Neural cell (in vitro differentiated cells): ENCODE measurements around the gene PIGP.

ENCODE experiments used
- CTCF ChIP-seq: fragments of 450-650 bp; IDR thresholded peaks from 2 replicates; pipeline ENCODE4 v1.5.1; 2014; ENCODE audit warnings: antibody characterized with exemption, mild to moderate bottlenecking, moderate library complexity; ENCODE audit not compliant: poor library complexity, severe bottlenecking
- EP300 ChIP-seq: fragments of 450-650 bp; conservative IDR thresholded peaks from 2 replicates; pipeline ENCODE4 v1.6.1; 2014; ENCODE audit warnings: antibody characterized with exemption, mild to moderate bottlenecking, moderate library complexity; ENCODE audit not compliant: poor library complexity, severe bottlenecking

- peak; percentile 54 for TF ChIP-seq CTCF
- peak; percentile 37 for TF ChIP-seq EP300
Measured at GRCh38 chr21:37073417-37074196, 736 bp upstream of the PIGP start.
